ENCODE data around the gene ECM2.

GRCh38 chr9:92468206-92468605, 67.6 kb downstream of the ECM2 start:
- TF ChIP-seq CTCF (IDR thresholded peaks at IDR 0.05) (no peak), POLR2AphosphoS5 (IDR thresholded peaks at IDR 0.05; ENCODE audit: insufficient read depth in 1 of 2, low read depth in 1 of 2) (no peak), POLR2A (IDR thresholded peaks at IDR 0.05) (no peak)
